ENCODE measurements around the gene KRTAP4-16.
"Not testable (repeated sequence)": the region's sequence is repeated elsewhere in the genome, so short reads cannot be mapped to it uniquely, and the experiment has no call there.

KRTAP4-16 gene

GRCh38 chr17:41119696-41120690 lies 18.0 kb upstream of the KRTAP4-16 start:
- not testable (repeated sequence) for DNase-seq (ENCODE audit: low read depth in 3 of 3)

- DNase-seq (ENCODE audit: low read depth in 3 of 3) = no peak
Measured at GRCh38 chr17:41118721-41119120, 16.7 kb upstream of the KRTAP4-16 start.

GRCh38 chr17:41117846-41118386 lies 15.9 kb upstream of the KRTAP4-16 start, which contains the start of gene KRTAP4-11:
Gene KRTAP4-11 (minus strand): TSS chr17:41118373. CDS start chr17:41118315, 58 bp downstream.
- DNase-seq (ENCODE audit: low read depth in 3 of 3) = not testable (repeated sequence)

GRCh38 chr17:41116297-41116696 lies 14.3 kb upstream of the KRTAP4-16 start:
- no peak for DNase-seq (ENCODE audit: low read depth in 3 of 3)

DNA sequence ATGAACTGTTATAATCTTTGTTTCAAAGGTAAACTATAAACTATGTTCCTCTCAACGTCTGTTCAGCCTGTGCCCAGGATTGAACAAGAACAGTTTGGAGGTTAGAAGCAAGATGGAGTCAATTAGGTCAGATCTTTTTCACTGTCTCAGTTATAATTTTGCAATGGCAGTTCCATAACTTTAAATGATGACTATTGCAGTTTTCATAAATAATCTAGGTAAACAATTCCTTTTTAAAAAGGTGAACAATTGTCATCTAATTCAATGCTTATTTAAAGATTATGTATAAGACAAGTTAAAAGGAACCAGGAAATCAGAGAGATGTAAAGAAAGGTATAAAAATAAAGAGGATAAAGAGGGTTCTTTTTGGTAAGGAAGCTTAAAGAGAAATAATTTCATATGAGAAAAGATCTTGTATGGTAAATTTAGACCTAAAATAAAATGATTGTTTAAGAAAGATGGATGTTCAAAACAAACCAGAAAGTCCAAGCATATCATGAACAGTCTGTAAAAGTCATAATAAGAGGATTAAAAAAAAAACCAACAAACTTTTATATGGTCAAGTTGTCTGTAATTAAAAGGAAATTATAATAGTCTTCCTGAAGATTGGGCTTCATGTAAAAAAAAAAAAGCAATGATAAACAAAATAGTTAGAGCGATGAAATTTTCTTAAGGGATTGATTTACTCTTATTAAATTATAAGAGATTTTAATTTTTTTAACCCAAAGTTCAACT lies 9.3 kb upstream of the KRTAP4-16 start:
- no peak for DNase-seq (ENCODE audit: low read depth in 3 of 3)

- not testable (repeated sequence) for DNase-seq (ENCODE audit: low read depth in 3 of 3)
Measured at GRCh38 chr17:41108728-41109386, 6.8 kb upstream of the KRTAP4-16 start.

GRCh38 chr17:41107941-41108450 lies 6.0 kb upstream of the KRTAP4-16 start:
- no peak for DNase-seq (ENCODE audit: low read depth in 3 of 3)

DNA sequence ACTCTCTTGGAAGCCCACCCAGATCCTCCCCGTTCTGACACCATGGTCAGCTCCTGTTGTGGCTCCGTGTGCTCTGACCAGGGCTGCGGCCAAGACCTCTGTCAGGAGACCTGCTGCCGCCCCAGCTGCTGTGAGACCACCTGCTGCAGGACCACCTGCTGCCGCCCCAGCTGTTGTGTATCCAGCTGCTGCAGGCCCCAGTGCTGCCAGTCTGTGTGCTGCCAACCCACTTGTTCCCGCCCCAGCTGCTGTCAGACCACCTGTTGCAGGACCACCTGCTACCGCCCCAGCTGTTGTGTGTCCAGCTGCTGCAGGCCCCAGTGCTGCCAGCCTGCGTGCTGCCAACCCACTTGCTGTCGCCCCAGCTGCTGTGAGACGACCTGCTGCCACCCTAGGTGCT lies 3.3 kb upstream of the KRTAP4-16 start, which contains the start of gene KRTAP4-9:
Gene KRTAP4-9, plus strand, starts transcription at position 43 of the 400 bp plus-strand sequence. Its CDS starts 0 bp downstream, at position 43.
- DNase-seq (ENCODE audit: low read depth in 3 of 3) = not testable (repeated sequence)

DNA sequence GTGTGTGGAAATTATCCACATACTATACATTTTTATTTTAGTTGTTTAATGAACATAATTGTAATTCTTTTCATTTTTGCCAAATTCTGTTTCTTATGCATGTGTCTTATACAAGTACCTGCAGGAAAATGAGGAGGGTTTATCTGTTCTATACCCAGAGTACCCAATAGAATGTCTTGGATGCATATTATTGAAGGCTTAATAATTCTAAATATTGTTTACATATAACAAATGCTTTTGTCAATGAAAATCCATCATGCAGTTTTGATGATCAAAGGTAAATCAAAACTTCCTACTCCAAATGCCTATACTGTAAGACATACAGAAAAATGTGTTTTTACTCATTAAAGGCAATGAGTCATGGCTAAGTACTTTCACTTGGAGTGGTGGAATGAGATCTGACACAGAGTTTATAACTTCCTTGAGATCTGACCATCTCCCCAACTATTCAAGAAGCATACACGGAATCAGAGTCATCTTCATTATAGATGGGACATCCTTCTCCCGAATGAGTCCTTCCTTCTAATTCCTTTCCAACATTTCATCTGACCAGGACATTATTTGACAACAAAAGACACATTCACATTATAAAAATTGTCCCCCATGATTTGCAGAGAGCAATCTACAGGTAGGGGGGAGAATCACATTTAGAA lies 2.5 kb upstream of the KRTAP4-16 start:
- DNase-seq (ENCODE audit: low read depth in 3 of 3) = not testable (repeated sequence)

- DNase-seq (ENCODE audit: low read depth in 3 of 3) = no peak
Measured at GRCh38 chr17:41103896-41104295, 1.9 kb upstream of the KRTAP4-16 start.

DNA sequence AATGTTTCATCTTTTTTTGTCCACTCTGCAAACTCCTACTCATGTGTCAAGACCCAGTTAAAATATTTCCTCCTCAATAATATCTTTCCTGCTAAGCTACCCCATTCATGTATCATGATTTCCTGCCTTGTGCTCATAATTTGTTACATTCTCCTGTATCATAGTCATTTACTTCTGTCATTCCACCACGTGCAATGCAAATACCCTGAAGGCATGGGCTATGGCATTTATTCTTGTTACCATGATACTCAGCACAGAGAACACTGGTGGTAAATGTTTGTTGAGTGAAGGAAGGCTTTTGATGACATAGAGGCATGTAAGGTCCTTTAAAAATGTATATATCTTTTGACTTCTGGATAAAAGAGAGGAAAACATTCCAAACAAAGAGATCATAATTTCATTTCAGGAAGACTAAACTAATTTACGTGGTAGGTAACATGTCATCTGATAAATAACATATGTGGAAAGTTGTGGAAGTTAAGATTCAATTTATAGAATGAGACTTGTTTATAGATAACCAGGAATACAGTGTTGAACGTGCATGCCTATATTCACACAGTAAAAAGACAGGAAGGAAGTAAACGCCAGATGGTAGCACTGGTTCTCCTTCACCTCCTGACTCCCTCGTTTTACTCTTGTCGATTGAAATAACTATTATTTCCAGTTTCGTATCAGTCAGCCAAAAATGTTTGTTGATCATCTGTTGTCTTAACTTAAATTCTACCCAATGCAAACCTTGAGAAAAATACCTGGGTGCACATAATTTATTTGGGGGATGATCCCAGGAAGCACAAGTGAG lies 2.1 kb downstream of the KRTAP4-16 start:
- DNase-seq (ENCODE audit: low read depth in 3 of 3) = not testable (repeated sequence)

- DNase-seq (ENCODE audit: low read depth in 3 of 3) = no peak
Measured at GRCh38 chr17:41098481-41098880, 3.5 kb downstream of the KRTAP4-16 start.

DNA sequence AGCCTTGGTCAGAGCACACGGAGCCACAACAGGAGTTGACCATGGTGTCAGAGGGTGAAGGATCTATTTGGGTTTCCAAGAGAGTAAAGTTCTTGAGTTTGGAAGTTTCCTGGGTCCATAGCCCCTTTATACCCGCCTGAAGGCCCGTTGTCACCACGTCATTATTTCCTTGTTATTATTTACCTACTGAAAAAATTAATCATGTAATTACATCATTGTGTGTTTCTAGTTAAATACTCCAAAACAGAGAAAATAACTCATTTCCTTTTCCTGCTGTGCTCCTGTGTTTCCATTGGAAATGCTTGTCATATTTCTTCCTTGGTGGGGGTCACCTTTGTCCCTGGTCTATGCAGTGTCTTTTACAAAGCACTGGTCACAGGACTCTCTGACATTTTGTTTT lies 4.0 kb downstream of the KRTAP4-16 start, which contains the start of gene KRTAP4-8:
Gene KRTAP4-8, minus strand, starts transcription at position 101 of the 400 bp plus-strand sequence. Its CDS starts 58 bp downstream, at position 43.
- DNase-seq (ENCODE audit: low read depth in 3 of 3) = no peak

GRCh38 chr17:41096055-41096454 lies 6.0 kb downstream of the KRTAP4-16 start:
- no peak for DNase-seq (ENCODE audit: low read depth in 3 of 3)

DNA sequence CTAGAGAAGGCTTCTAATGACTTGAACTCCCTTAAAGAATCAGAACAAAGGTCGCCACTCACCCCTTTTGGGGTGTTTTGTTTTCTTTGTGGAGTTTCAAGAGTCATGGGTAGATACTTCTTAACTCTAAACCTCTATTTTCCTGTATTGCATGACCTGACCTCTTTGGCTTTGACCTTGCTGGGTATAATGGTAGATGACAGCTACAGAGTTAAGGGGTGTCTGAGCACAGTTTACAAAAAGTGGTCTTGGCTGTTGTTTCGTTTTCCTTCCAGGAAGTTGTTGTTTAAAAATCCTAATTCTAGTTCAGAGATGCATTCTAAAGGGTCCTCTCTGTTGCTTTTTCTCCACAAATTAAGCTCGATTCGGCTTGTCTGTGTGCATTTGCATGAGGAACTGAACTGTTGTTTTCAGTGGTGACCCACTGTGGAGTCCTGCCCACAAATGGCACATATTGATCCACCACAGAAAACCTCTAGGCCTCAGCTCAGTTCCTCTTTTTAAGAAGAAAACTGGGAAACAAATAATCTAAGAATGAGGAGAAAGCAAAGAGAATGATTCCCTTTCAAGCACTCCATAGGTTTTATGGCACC lies 13.2 kb downstream of the KRTAP4-16 start:
- not testable (repeated sequence) for DNase-seq (ENCODE audit: low read depth in 3 of 3)

GRCh38 chr17:41084100-41084856 lies 17.7 kb downstream of the KRTAP4-16 start, which contains the start of gene KRTAP4-7:
Gene KRTAP4-7 (plus strand): TSS chr17:41084150. CDS start chr17:41084207, 57 bp downstream.
- DNase-seq (ENCODE audit: low read depth in 3 of 3) = not testable (repeated sequence)

DNA sequence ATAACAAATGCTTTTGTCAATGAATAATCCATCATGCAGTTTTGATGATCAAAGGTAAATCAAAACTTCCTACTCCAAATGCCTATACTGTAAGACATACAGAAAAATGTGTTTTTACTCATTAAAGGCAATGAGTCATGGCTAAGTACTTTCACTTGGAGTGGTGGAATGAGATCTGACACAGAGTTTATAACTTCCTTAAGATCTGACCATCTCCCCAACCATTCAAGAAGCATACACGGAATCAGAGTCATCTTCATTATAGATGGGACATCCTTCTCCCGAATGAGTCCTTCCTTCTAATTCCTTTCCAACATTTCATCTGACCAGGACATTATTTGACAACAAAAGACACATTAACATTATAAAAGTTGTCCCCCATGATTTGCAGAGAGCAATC lies 18.6 kb downstream of the KRTAP4-16 start:
- not testable (repeated sequence) for DNase-seq (ENCODE audit: low read depth in 3 of 3)

DNA sequence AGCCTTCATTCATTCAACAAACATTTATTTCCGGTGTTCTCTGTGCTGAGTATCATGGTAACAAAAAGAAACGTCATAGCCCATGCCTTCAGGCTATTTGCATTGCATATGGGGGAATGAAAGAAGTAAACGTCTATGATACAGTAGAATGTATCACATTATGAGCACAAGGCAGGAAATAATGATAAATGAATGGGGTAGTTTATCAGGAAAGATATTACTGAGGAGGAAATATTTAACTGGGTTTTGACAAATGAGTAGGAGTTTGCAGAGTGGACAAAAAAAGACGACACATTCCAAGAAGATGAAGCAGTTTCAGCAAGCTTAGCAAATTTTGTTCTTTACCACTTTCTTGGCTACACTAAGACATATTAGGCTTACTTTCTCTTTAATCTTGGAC lies 19.4 kb downstream of the KRTAP4-16 start:
- no peak for DNase-seq (ENCODE audit: low read depth in 3 of 3)
